Lung (tissue), 12 donors: ENCODE results near the gene ITPRIPL1. TPM values are rescaled to one million over a fixed set of nuclear protein-coding genes. Genes with fewer than 3 reads are reported as not detected.

ENCODE experiments used
- ATAC-seq: fragments of 200-7000 bp; cut with Tn5 transposase; one replicate; pipeline ENCODE4 v1.9.1; 2020; ENCODE audit warnings: moderate number of reproducible peaks; ENCODE audit not compliant: insufficient read depth, low FRiP score
- DNase-seq, 3 donors: peaks; one replicate each; pipeline ENCODE4 v3.0.0-alpha.2; 2013 to 2017
- H3K27ac ChIP-seq, 2 donors: one replicate each; pipeline ENCODE4 v1.5.1; 2013; ENCODE audit warnings: mild to moderate bottlenecking in 2 of 2, moderate library complexity in 2 of 2, control low read depth in 1 of 2, inconsistent platforms in 1 of 2, low read depth in 1 of 2, low read length in 1 of 2
- H3K27me3 ChIP-seq, 3 donors: one replicate each; pipeline ENCODE4 v1.5.1; 2013; ENCODE audit warnings: low read length in 2 of 3; ENCODE audit not compliant: control insufficient read depth in 3 of 3, insufficient read depth in 3 of 3
- H3K36me3 ChIP-seq, 4 donors: one replicate each; pipeline ENCODE4 v1.5.1; 2013; ENCODE audit warnings: low read length in 4 of 4, mild to moderate bottlenecking in 1 of 4, moderate library complexity in 1 of 4; ENCODE audit not compliant: control insufficient read depth in 4 of 4, insufficient read depth in 4 of 4
- H3K4me1 ChIP-seq, 5 donors: one replicate each; pipeline ENCODE4 v1.5.1; 2013; ENCODE audit warnings: low read length in 5 of 5, mild to moderate bottlenecking in 2 of 5, moderate library complexity in 1 of 5; ENCODE audit not compliant: control insufficient read depth in 5 of 5, insufficient read depth in 5 of 5
- H3K4me3 ChIP-seq: one replicate; pipeline ENCODE4 v1.5.1; 2013; ENCODE audit warnings: mild to moderate bottlenecking, control low read depth, moderate library complexity
- H3K9ac ChIP-seq, 2 donors: one replicate each; pipeline ENCODE4 v1.5.1; 2013; ENCODE audit warnings: low read length in 2 of 2, control low read depth in 1 of 2; ENCODE audit not compliant: insufficient read depth in 1 of 2
- H3K9me3 ChIP-seq, 4 donors: one replicate each; pipeline ENCODE4 v1.5.1; 2013; ENCODE audit warnings: low read length in 3 of 4, mild to moderate bottlenecking in 1 of 4, moderate library complexity in 1 of 4; ENCODE audit not compliant: control insufficient read depth in 4 of 4, insufficient read depth in 3 of 4
- WGBS, 2 donors: extraction: QIAGEN DNeasy Blood & Tissue Kit; methylation state at CpG; one replicate each; pipeline ENCODE4 v1.1.7; 2013; 5-methylcytosine and 5-hydroxymethylcytosine counted together
- polyA plus RNA-seq, 2 donors: library from polyadenylated mRNA; stranded (reverse); fragments of 200-250 nt; gene quantifications; one replicate each; pipeline ENCODE4 v1.2.1, GENCODE V29; 2013
- total RNA-seq, 2 donors: library from RNA; depleted of rRNA in 1 of 2; stranded (reverse); fragments of >200 nt in 1 of 2; gene quantifications; one replicate each; pipeline ENCODE4 v1.2.1, GENCODE V29; 2014 to 2021
- TF ChIP-seq, protein P1 (sequence below): IDR thresholded peaks from 2 replicates; pipeline ENCODE4 v1.5.1; 2012; ENCODE audit warnings: mild to moderate bottlenecking; ENCODE audit errors: control extremely low read depth, extremely low read depth
- donor health status: control.
- donor health status: control.
- donor health status: Bipolar disorder and iron deficiency.
- donor health status: healthy.
- donor health status: DM: yes; HTN: yes; CAD: no.

Gene ITPRIPL1
- total and polyA plus RNA-seq, 4 donors, result 0.33 to 2.2 (median 1.5) TPM

DNA sequence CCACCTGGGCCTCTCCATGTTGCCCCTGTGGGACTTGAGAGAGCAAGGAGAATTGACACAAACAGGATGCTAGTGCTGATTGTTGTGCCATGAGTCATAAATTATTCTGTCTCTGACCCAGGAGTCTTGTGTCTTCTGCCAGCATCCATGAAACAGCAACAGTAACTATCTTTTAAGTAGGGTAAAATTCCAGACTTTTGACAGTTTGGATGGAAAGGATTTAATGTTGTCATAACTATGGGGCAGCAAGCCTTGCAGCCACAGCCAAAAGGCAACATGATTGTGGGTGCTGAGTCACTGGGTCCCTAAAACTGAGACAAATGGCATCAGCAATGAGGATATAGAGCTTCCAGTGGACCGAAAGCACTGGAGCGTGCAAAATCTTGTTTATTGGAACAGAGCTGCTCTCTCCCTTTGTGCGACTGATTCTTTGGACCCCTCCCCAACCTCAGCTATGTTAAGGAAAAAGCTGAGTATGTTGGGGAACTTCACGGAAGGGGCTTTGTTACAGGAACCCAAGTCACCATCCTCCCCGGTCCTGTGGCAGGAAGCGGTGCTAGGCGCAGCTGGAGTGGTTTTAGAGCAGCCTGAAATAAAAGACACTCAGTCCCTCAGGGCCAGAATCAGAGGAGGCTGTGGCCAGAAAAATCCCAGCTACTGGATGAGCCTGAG lies 9.6 kb upstream of the ITPRIPL1 start:
- Histone ChIP-seq H3K9me3 (no peaks in the 10 kb centered on the region), H3K27ac (no peak overlapping the region), H3K9ac (no peak overlapping the region), H3K36me3 (no peaks in the 10 kb centered on the region), H3K27me3 (peaks cover 0 to 25% (median 14%) of the 10 kb centered on the region in 3 donors), H3K4me3 (no peak overlapping the region), H3K4me1 (no peaks in the 10 kb centered on the region)
- DNase-seq (no peak), ATAC-seq (no peak)
- 21 to 42% methylated on average over 7 of the region's 7 CpGs for WGBS, 2 donors
- TF ChIP-seq, protein P1, sequence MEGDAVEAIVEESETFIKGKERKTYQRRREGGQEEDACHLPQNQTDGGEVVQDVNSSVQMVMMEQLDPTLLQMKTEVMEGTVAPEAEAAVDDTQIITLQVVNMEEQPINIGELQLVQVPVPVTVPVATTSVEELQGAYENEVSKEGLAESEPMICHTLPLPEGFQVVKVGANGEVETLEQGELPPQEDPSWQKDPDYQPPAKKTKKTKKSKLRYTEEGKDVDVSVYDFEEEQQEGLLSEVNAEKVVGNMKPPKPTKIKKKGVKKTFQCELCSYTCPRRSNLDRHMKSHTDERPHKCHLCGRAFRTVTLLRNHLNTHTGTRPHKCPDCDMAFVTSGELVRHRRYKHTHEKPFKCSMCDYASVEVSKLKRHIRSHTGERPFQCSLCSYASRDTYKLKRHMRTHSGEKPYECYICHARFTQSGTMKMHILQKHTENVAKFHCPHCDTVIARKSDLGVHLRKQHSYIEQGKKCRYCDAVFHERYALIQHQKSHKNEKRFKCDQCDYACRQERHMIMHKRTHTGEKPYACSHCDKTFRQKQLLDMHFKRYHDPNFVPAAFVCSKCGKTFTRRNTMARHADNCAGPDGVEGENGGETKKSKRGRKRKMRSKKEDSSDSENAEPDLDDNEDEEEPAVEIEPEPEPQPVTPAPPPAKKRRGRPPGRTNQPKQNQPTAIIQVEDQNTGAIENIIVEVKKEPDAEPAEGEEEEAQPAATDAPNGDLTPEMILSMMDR, result no peak

DNA sequence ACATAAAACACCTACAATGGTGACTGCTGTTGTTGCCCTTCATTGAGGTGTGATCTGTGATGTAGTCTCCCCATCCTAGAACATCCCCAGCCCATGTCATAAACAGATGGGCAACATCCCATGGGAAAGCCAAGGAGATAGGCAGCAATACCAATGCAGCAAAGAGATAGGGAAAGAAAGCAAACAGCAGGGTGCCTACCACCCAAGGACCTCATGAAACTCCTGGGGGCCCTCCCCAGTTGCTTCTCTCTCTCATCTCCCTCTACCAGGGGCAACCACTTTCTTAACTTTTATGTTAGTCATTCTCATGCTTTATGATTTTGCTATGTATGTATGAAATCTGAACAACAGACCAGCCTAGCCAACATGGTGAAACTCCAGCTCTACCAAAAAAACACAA lies 8.1 kb upstream of the ITPRIPL1 start:
- TF ChIP-seq, protein P1, result no peak
- Histone ChIP-seq H3K9ac (no peak overlapping the region), H3K4me3 (no peak overlapping the region), H3K27ac (no peak overlapping the region), H3K4me1 (peaks cover 0 to 13% (median 4%) of the 10 kb centered on the region in 5 donors), H3K9me3 (no peaks in the 10 kb centered on the region), H3K36me3 (no peaks in the 10 kb centered on the region), H3K27me3 (peaks cover 0 to 35% (median 22%) of the 10 kb centered on the region in 3 donors)
- ATAC-seq, result no peak
- no peak for DNase-seq

DNA sequence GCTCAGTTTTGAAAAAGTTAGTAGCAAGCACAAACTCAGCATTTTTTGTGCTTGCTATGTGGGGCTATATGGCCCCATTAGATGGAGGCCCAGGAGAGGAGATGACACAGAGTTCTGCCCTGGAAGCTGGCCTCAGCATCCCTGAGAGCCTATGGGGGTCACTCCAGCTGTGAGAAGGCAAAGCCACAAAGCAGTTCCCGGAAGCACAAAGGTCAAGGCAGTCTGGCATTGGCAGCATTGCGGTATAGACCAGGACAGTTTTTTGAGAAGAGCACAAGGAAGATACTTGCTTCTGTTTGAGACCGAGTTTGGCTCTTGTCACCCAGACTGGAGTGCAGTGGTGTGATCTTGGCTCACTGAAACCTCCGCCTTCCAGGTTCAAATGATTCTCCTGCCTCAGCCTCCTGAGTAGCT lies 7.5 kb upstream of the ITPRIPL1 start:
- Histone ChIP-seq H3K27me3 (peaks cover 0 to 40% (median 27%) of the 10 kb centered on the region in 3 donors), H3K36me3 (no peaks in the 10 kb centered on the region), H3K27ac (no peak overlapping the region), H3K9ac (no peak overlapping the region), H3K4me3 (no peak overlapping the region), H3K9me3 (no peaks in the 10 kb centered on the region), H3K4me1 (peaks cover 0 to 14% (median 4%) of the 10 kb centered on the region in 5 donors)
- DNase-seq (no peak), ATAC-seq (no peak)
- TF ChIP-seq, protein P1, result no peak
- 93 to 94% methylated on average over 4 of the region's 4 CpGs for WGBS, 2 donors

DNA sequence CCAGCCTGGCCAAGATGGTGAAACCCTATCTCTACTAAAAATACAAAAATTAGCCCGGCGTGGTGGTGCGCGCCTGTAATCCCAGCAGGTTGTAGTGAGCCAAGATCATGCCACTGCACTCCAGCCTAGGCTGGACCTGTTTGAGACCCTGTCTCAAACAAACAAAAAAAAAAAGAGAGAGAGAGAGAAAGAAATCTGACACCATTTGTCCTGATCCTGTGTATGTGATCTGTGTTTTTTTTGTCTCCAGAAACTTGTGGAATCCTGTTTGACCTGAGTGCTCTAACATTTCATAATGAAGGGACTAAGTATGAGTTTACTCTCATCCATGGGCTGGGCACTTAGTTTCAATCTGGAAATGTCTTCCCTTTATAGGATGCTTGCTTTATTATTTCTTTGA lies 6.4 kb upstream of the ITPRIPL1 start:
- Histone ChIP-seq H3K4me1 (peaks cover 0 to 14% (median 4%) of the 10 kb centered on the region in 5 donors), H3K27ac (no peak overlapping the region), H3K4me3 (no peak overlapping the region), H3K27me3 (peaks cover 0 to 48% (median 34%) of the 10 kb centered on the region in 3 donors), H3K9ac (no peak overlapping the region), H3K36me3 (no peaks in the 10 kb centered on the region), H3K9me3 (no peaks in the 10 kb centered on the region)
- TF ChIP-seq, protein P1, result no peak
- ATAC-seq (no peak), DNase-seq (no peak)
- WGBS, 2 donors, result 95 to 99% methylated on average over 4 of the region's 4 CpGs
